DND-41 (cell line): ENCODE data around the gene CCBE1.

ENCODE experiments used
- ATAC-seq: fragments of 200-7000 bp; cut with Tn5 transposase; 3 replicates; pipeline ENCODE4 v1.9.1; 2021; ENCODE audit warnings: low read depth; ENCODE audit not compliant: insufficient read depth
- DNase-seq: peaks from one replicate; pipeline ENCODE4 v3.0.0-alpha.2; 2020
- H2AFZ ChIP-seq: 2 replicates; pipeline ENCODE4 v1.6.0; 2012; ENCODE audit warnings: low read depth, low read length
- H3K27ac ChIP-seq: 2 replicates; pipeline ENCODE4 v1.5.1; 2012; ENCODE audit warnings: low read length, inconsistent platforms
- H3K27me3 ChIP-seq: fragments of 200-600 bp; sonication (generic); 2 replicates; pipeline ENCODE4 v1.6.0; 2012; ENCODE audit warnings: low read length, mild to moderate bottlenecking, inconsistent platforms; ENCODE audit not compliant: insufficient read depth, poor library complexity
- H3K36me3 ChIP-seq: 2 replicates; pipeline ENCODE4 v1.5.1; 2012; ENCODE audit warnings: low read length, inconsistent platforms; ENCODE audit not compliant: insufficient read depth
- H3K4me1 ChIP-seq: 2 replicates; pipeline ENCODE4 v1.5.1; 2012; ENCODE audit warnings: mild to moderate bottlenecking, low read length; ENCODE audit not compliant: insufficient read depth
- H3K4me2 ChIP-seq: 2 replicates; pipeline ENCODE4 v1.6.0; 2012; ENCODE audit warnings: mild to moderate bottlenecking, moderate library complexity, low read length, inconsistent platforms; ENCODE audit not compliant: insufficient read depth
- H3K4me3 ChIP-seq, 2 experiments: fragments of 200-600 bp in 1 of 2; shearing (Covaris generic) in 1 of 2; 2 replicates each; pipeline ENCODE4 v1.5.1; 2012 to 2016; ENCODE audit warnings: inconsistent platforms in 2 of 2, low read length in 2 of 2, mild to moderate bottlenecking in 2 of 2, low read depth in 1 of 2, moderate library complexity in 1 of 2
- H3K79me2 ChIP-seq: 2 replicates; pipeline ENCODE4 v1.6.0; 2012; ENCODE audit warnings: low read length, inconsistent platforms; ENCODE audit not compliant: insufficient read depth
- H3K9ac ChIP-seq: 2 replicates; pipeline ENCODE4 v1.6.0; 2012; ENCODE audit warnings: low read depth, mild to moderate bottlenecking, inconsistent platforms, low read length, moderate library complexity
- H3K9me3 ChIP-seq: 2 replicates; pipeline ENCODE4 v1.5.1; 2012; ENCODE audit warnings: low read length, moderate library complexity, mild to moderate bottlenecking, inconsistent platforms; ENCODE audit not compliant: insufficient read depth, severe bottlenecking
- H4K20me1 ChIP-seq: 2 replicates; pipeline ENCODE4 v1.6.0; 2012; ENCODE audit warnings: low read length; ENCODE audit not compliant: insufficient read depth
- CTCF ChIP-seq: IDR thresholded peaks from 2 replicates; pipeline ENCODE4 v1.5.1; 2012; ENCODE audit warnings: borderline replicate concordance, low read length, moderate library complexity, mild to moderate bottlenecking; ENCODE audit not compliant: poor library complexity, severe bottlenecking; ENCODE audit errors: extremely low read depth
- EZH2 ChIP-seq: IDR thresholded peaks from 3 replicates; pipeline ENCODE4 v1.6.1; 2012; ENCODE audit warnings: borderline replicate concordance, low read depth, mild to moderate bottlenecking, moderate library complexity, low read length, inconsistent platforms; ENCODE audit not compliant: severe bottlenecking

CCBE1 gene

GRCh38 chr18:59515147-59515546 lies 182.1 kb downstream of the CCBE1 start:
- no peaks in the 10 kb centered on the region for H3K4me1 ChIP-seq
- DNase-seq (no peak), ATAC-seq (no peak)
- H3K4me2 ChIP-seq: no peak overlapping the region
- no peaks in the 10 kb centered on the region for H3K79me2 ChIP-seq
- no peak overlapping the region for H3K4me3 ChIP-seq
- H3K27me3 ChIP-seq: no peaks in the 10 kb centered on the region
- no peaks in the 10 kb centered on the region for H3K36me3 ChIP-seq
- H3K9me3 ChIP-seq: no peaks in the 10 kb centered on the region
- H3K9ac ChIP-seq: no peak overlapping the region
- no peaks in the 10 kb centered on the region for H4K20me1 ChIP-seq
- TF ChIP-seq EZH2 (no peak), CTCF (no peak)
- H3K27ac ChIP-seq: no peak overlapping the region
- H2AFZ ChIP-seq: no peak overlapping the region

GRCh38 chr18:59514203-59514602 lies 183.0 kb downstream of the CCBE1 start:
- Histone ChIP-seq H2AFZ (no peak overlapping the region), H3K27me3 (peaks cover 5% of the 10 kb centered on the region), H3K9me3 (no peaks in the 10 kb centered on the region), H3K9ac (no peak overlapping the region), H3K4me1 (no peaks in the 10 kb centered on the region), H3K4me3 (no peak overlapping the region), H3K36me3 (no peaks in the 10 kb centered on the region), H3K27ac (no peak overlapping the region), H4K20me1 (no peaks in the 10 kb centered on the region), H3K4me2 (no peak overlapping the region), H3K79me2 (no peaks in the 10 kb centered on the region)
- TF ChIP-seq CTCF (no peak), EZH2 (no peak)
- ATAC-seq (no peak), DNase-seq (no peak)

- no peak overlapping the region for H3K9ac ChIP-seq
- H3K9me3 ChIP-seq: no peaks in the 10 kb centered on the region
- no peaks in the 10 kb centered on the region for H3K4me1 ChIP-seq
- no peak for ATAC-seq
- H3K4me3 ChIP-seq: no peak overlapping the region
- DNase-seq: no peak
- H3K27me3 ChIP-seq: peaks cover 5% of the 10 kb centered on the region
- H3K4me2 ChIP-seq: no peak overlapping the region
- no peak for TF ChIP-seq CTCF
- TF ChIP-seq EZH2: no peak
- H4K20me1 ChIP-seq: no peaks in the 10 kb centered on the region
- H3K27ac ChIP-seq: no peak overlapping the region
- H3K36me3 ChIP-seq: no peaks in the 10 kb centered on the region
- H3K79me2 ChIP-seq: no peaks in the 10 kb centered on the region
- no peak overlapping the region for H2AFZ ChIP-seq
Measured at GRCh38 chr18:59512025-59512755, 185.0 kb downstream of the CCBE1 start.
